Right cardiac atrium (tissue), 5 donors: ENCODE measurements around the gene GTPBP6. TPM values are rescaled to one million over a fixed set of nuclear protein-coding genes. Genes with fewer than 3 reads are reported as not detected.
"Not testable (repeated sequence)": the region's sequence is repeated elsewhere in the genome, so short reads cannot be mapped to it uniquely, and the experiment has no call there.

Source experiments
- ATAC-seq, 2 donors: fragments of 200-7000 bp; cut with Tn5 transposase; one replicate each; pipeline versions ENCODE4 v1.8.0 to v1.9.1; 2020; ENCODE audit warnings: moderate library complexity in 2 of 2, mild to moderate bottlenecking in 1 of 2
- DNase-seq, 3 donors: peaks; one replicate each; pipeline ENCODE4 v3.0.0-alpha.2; 2020
- H3K27ac ChIP-seq: one replicate; pipeline ENCODE4 v1.5.1; 2013; ENCODE audit warnings: mild to moderate bottlenecking, low read length, control low read depth, moderate library complexity
- H3K27me3 ChIP-seq: one replicate; pipeline ENCODE4 v1.6.1; 2013; ENCODE audit not compliant: control insufficient read depth, insufficient read depth
- H3K4me1 ChIP-seq: one replicate; pipeline ENCODE4 v1.6.1; 2013; ENCODE audit warnings: low read length; ENCODE audit not compliant: control insufficient read depth, insufficient read depth
- H3K4me3 ChIP-seq: one replicate; pipeline ENCODE4 v1.5.1; 2013; ENCODE audit warnings: low read length, control low read depth
- H3K9me3 ChIP-seq: one replicate; pipeline ENCODE4 v1.6.1; 2013; ENCODE audit warnings: low read length; ENCODE audit not compliant: control insufficient read depth
- WGBS: extraction: QIAGEN DNeasy Blood & Tissue Kit; methylation state at CpG from one replicate; pipeline ENCODE4 v1.1.7; 2013; 5-methylcytosine and 5-hydroxymethylcytosine counted together
- intact Hi-C, 4 donors: fragments of 100-400 bp; cut with DNase I; formaldehyde crosslinking; loops; one replicate each; pipeline versions ENCODE4 v1.11.0 to v1.14.0; 2022 to 2023
- polyA plus RNA-seq: library from polyadenylated mRNA; stranded (reverse); fragments of 200-250 nt; gene quantifications from one replicate; pipeline ENCODE4 v1.2.3, GENCODE V29; 2013
- total RNA-seq, 4 donors: library from RNA; stranded (reverse); fragmentation: NEBNext Ultra II Directional; extraction: Animal tissue kit (Norgen Biotek cat#: 25700); gene quantifications; one replicate each; pipeline ENCODE4 v1.2.1, GENCODE V29; 2021
- donor health status: healthy with polysubstance abuse.
- donor health status: DM: no; HTN: yes; CAD: no.
- donor health status: DM: no; HTN: no; CAD: no.
- donor health status: DM: no; HTN: yes; CAD: no; lungs with severe emphysema.
- donor health status: DM: yes; HTN: yes; CAD: no.

The GTPBP6 gene
- total and polyA plus RNA-seq, 5 donors = 48.4 to 59.0 (median 56.2) TPM

GRCh38 chrX:357693-358471 is 39.3 kb upstream of the GTPBP6 start:
- Histone ChIP-seq H3K9me3 (no peaks in the 10 kb centered on the region), H3K27ac (no peak overlapping the region), H3K27me3 (no peaks in the 10 kb centered on the region), H3K4me3 (no peak overlapping the region), H3K4me1 (no peaks in the 10 kb centered on the region)
- intact Hi-C loops = no loop called here
- ATAC-seq (no peak), DNase-seq (peak in 1 of 3 donors; percentile 19)
- WGBS = 85% methylated on average over 48 of the region's 48 CpGs

DNA sequence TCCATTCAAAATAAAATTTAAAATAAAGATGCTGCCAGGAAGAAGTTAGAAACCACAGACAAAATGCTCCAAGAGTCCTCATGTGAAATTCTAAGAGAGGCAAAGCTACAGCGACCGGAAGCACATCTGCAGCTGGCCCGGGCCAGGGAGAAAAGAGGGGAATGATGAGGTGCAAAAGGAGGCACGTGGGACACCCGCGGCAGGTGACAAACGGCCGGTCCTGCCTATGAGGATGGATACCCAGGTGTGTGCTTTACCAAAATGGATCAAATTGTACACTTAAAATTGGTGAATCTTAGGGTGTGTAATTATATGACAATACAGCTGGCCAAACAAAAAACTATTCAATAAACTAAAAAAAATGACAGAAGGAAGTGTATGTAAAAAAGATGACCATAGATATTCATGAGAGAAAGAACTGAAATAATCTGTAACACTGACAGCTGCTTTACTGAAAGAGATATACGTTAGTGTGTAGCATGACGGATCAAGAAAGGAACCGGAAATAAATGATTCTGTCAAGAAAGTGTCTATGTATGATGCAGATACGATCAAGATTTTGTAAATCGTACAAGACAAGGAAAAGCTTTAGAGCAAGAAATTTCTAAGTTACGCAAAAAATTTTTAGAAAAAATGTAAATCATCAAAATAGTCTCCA is 38.6 kb upstream of the GTPBP6 start:
- DNase-seq (no peak), ATAC-seq (no peak)
- no peaks in the 10 kb centered on the region for H3K27me3 ChIP-seq
- H3K27ac ChIP-seq = no peak overlapping the region
- no peak overlapping the region for H3K4me3 ChIP-seq
- 80% methylated on average over 14 of the region's 14 CpGs for WGBS
- H3K4me1 ChIP-seq = no peaks in the 10 kb centered on the region
- intact Hi-C loops = no loop called here
- no peaks in the 10 kb centered on the region for H3K9me3 ChIP-seq

DNA sequence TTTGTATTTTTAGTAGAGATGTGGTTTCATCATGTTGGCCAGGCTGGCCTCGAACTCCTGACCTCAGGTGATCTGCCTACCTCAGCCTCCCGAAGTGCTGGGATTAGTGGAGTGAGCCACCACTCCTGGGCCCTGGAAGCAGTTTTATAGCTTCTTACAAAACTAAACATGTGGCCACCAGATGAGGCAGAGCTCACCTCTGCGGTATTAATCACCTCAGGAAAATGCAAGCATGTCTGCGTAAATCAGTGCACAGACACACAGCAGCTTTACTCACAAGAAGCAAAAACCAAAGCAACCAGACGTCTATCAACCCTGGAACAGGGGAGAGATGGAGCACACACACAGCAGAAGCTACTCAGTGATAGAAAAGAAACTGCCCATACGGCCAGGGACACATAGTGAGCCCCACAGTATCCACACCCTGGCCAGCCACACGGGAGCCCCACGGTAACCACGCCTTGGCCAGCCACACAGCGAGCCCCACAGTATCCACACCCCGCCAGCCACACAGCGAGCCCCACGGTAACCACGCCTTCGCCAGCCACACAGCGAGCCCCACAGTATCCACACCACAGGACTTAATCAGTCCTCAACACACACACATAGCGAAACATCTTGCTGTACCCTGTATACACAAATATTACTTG is 37.9 kb upstream of the GTPBP6 start:
- Histone ChIP-seq H3K4me3 (no peak overlapping the region), H3K4me1 (no peaks in the 10 kb centered on the region), H3K27me3 (no peaks in the 10 kb centered on the region), H3K9me3 (no peaks in the 10 kb centered on the region), H3K27ac (no peak overlapping the region)
- intact Hi-C loops = no loop called here
- ATAC-seq = no peak
- WGBS = 91% methylated on average over 17 of the region's 17 CpGs
- DNase-seq = peak in 1 of 3 donors; percentile 21

DNA sequence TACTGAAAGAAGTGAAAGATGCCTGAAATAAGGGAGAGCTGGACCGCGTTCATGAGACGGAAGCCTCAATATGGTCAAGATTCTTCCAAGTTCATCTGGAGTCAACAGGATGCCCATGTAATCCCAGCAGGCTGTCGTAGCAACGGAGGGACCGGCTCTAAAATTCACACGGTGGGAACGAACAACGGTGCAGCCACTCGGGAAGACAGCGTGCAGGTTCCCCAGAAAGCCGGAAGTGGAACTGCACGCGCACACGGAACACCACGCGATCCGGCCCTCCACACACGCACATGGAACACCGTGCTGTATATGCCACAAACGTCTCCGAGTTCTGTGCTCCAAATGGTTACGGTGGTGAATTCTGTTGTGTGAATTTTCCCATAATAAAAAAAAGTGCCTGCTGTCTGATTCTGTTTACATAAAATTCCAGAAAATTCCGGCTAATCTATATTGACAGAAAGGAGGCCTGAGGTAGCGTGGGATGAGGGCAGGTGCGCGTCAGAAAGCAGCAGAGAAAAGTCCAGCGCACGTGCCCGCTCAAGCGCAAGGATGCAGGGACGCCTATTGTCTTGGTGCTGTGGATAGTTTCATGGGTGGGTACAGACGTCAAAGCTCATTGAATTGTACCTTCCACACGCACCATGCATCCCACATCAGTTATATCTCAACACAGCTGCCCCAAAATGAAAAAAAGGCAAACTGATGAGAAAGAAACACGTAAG is 36.9 kb upstream of the GTPBP6 start:
- no peak overlapping the region for H3K4me3 ChIP-seq
- DNase-seq (peak in 1 of 3 donors; percentile 18), ATAC-seq (no peak)
- H3K4me1 ChIP-seq = no peaks in the 10 kb centered on the region
- intact Hi-C loops = no loop called here
- 94% methylated on average over 35 of the region's 35 CpGs for WGBS
- H3K27me3 ChIP-seq = no peaks in the 10 kb centered on the region
- H3K27ac ChIP-seq = no peak overlapping the region
- no peaks in the 10 kb centered on the region for H3K9me3 ChIP-seq

GRCh38 chrX:353566-354535 is 35.3 kb upstream of the GTPBP6 start:
- Histone ChIP-seq H3K27me3 (no peaks in the 10 kb centered on the region), H3K27ac (no peak overlapping the region), H3K9me3 (no peaks in the 10 kb centered on the region), H3K4me1 (no peaks in the 10 kb centered on the region), H3K4me3 (no peak overlapping the region)
- WGBS = 96% methylated on average over 39 of the region's 39 CpGs
- intact Hi-C loops = no loop called here
- ATAC-seq (no peak), DNase-seq (peak; percentile 5 to 52 (median 40))

- ATAC-seq (no peak), DNase-seq (peak; percentile 8 to 47 (median 41))
- no peak overlapping the region for H3K4me3 ChIP-seq
- H3K4me1 ChIP-seq = no peaks in the 10 kb centered on the region
- 87% methylated on average over 39 of the region's 39 CpGs for WGBS
- no peaks in the 10 kb centered on the region for H3K27me3 ChIP-seq
- intact Hi-C loops = no loop called here
- no peaks in the 10 kb centered on the region for H3K9me3 ChIP-seq
- H3K27ac ChIP-seq = no peak overlapping the region
Measured at GRCh38 chrX:352582-353314, 34.2 kb upstream of the GTPBP6 start.

DNA sequence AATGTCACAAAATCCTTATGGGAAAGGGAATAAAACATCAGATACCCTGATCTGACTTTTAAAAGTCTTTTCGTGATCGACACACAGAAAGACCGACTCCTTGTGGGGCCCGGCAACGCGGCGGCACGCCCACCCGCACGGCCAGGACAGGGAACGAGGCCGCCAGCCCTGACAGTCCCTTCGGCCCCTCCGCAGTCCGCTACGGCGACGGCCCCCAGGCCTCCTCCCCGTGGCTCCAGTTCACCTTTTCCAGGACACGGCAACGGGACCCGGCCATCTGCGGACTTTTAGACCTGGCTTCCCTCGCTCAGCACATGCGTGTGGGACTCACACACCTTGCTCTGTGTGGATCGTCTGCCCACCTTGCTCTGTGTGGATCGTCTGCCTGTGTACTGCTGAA is 33.6 kb upstream of the GTPBP6 start:
- intact Hi-C loops = no loop called here
- WGBS = 93% methylated on average over 27 of the region's 27 CpGs
- no peaks in the 10 kb centered on the region for H3K27me3 ChIP-seq
- ATAC-seq (no peak), DNase-seq (peak; percentile 8 to 43 (median 34))
- no peak overlapping the region for H3K4me3 ChIP-seq
- H3K9me3 ChIP-seq = no peaks in the 10 kb centered on the region
- no peak overlapping the region for H3K27ac ChIP-seq
- no peaks in the 10 kb centered on the region for H3K4me1 ChIP-seq

GRCh38 chrX:351736-352135 is 33.1 kb upstream of the GTPBP6 start:
- WGBS = 90% methylated on average over 10 of the region's 10 CpGs
- intact Hi-C loops = no loop called here
- Histone ChIP-seq H3K4me1 (no peaks in the 10 kb centered on the region), H3K27ac (no peak overlapping the region), H3K4me3 (no peak overlapping the region), H3K9me3 (no peaks in the 10 kb centered on the region), H3K27me3 (no peaks in the 10 kb centered on the region)
- ATAC-seq (no peak), DNase-seq (peak in 2 of 3 donors; percentile 9 to 24)

GRCh38 chrX:351324-351641 is 32.7 kb upstream of the GTPBP6 start:
- H3K4me3 ChIP-seq, intact Hi-C loops, H3K27ac ChIP-seq, H3K9me3 ChIP-seq, ATAC-seq, H3K4me1 ChIP-seq, H3K27me3 ChIP-seq, DNase-seq: not testable (repeated sequence)
- WGBS = 89% methylated on average over 11 of the region's 13 CpGs
